HepG2 (cell line): ENCODE results near the gene ANKRD11. TPM values are rescaled to one million over a fixed set of nuclear protein-coding genes. Genes with fewer than 3 reads are reported as not detected.

Source experiments
- ATAC-seq: fragments of 200-7000 bp; cut with Tn5 transposase; 3 replicates; pipeline ENCODE4 v1.9.1; 2020; ENCODE audit warnings: mild to moderate bottlenecking, moderate library complexity
- BruUV-seq: library from RNA; stranded (reverse); fragments of 400-500 nt; replicated peaks from 2 replicates; lab custom pipeline; 2021; lab: Mats Ljungman, UMichigan
- CTCF ChIA-PET: fragments of 300-600 bp; formaldehyde crosslinking; extraction: SDS; loops from one replicate; lab custom pipeline; 2021; ENCODE audit warnings: low total read pairs, inconsistent platforms, low intra/inter-chr PET ratio; lab: Yijun Ruan, JAX
- POLR2A ChIA-PET: fragments of 350-600 bp; sonication (Branson Sonifier 250); formaldehyde crosslinking; loops from one replicate; lab custom pipeline; 2020; ENCODE audit warnings: antibody characterized with exemption, inconsistent platforms; lab: Yijun Ruan, JAX
- DNase-seq: peaks from one replicate; pipeline ENCODE4 v3.0.0-alpha.2; 2015; ENCODE audit warnings: low spot score
- FAIRE-seq: peaks from 3 replicates; lab custom pipeline; 2011; peaks lifted over from hg19 to GRCh38; lab: Jason Lieb, UNC
- H2AFZ ChIP-seq: one replicate; pipeline ENCODE4 v1.6.1; 2011; ENCODE audit warnings: low read length, inconsistent platforms
- H3K27ac ChIP-seq: fragments of 300-600 bp; 3 replicates; pipeline ENCODE4 v1.8.0; 2011; ENCODE audit warnings: mixed run types, mild to moderate bottlenecking, mixed read lengths, low read length, inconsistent platforms; ENCODE audit not compliant: insufficient read depth; ENCODE audit errors: extremely low read length
- H3K27me3 ChIP-seq, 2 experiments: fragments of 200-600 bp in 1 of 2; 2 replicates in 1 of 2; 3 replicates in 1 of 2; pipeline versions ENCODE4 v1.6.0 to v1.8.0; 2011; ENCODE audit warnings: low read length in 2 of 2, mild to moderate bottlenecking in 2 of 2, moderate library complexity in 2 of 2, inconsistent platforms in 1 of 2; ENCODE audit not compliant: insufficient read depth in 2 of 2, control insufficient read depth in 1 of 2
- H3K36me3 ChIP-seq, 2 experiments: fragments of 200-600 bp in 1 of 2; replicated peaks in 1 of 2; 2 replicates in 1 of 2; 3 replicates in 1 of 2; pipeline versions ENCODE4 v1.5.1 to v1.8.0; 2011; ENCODE audit warnings: low read length in 2 of 2, inconsistent platforms in 1 of 2; ENCODE audit not compliant: insufficient read depth in 2 of 2, control insufficient read depth in 1 of 2
- H3K4me1 ChIP-seq: 2 replicates; pipeline ENCODE4 v1.5.1; 2012; ENCODE audit warnings: low read length, inconsistent platforms; ENCODE audit not compliant: insufficient read depth
- H3K4me2 ChIP-seq: 2 replicates; pipeline ENCODE4 v1.6.0; 2011; ENCODE audit warnings: low read depth, low read length, inconsistent platforms
- H3K4me3 ChIP-seq, 3 experiments: fragments of 200-600 bp in 1 of 3; sonication (generic), shearing (Covaris generic) in 1 of 3; replicated peaks in 1 of 3; 2 replicates each; pipeline ENCODE4 v1.5.1; 2011 to 2016; ENCODE audit warnings: low read length in 3 of 3, inconsistent platforms in 2 of 3, low read depth in 2 of 3, mild to moderate bottlenecking in 2 of 3, control low read depth in 1 of 3, mixed read lengths in 1 of 3; ENCODE audit not compliant: insufficient read depth in 1 of 3
- H3K79me2 ChIP-seq: one replicate; pipeline ENCODE4 v1.6.1; 2011; ENCODE audit warnings: low read length, inconsistent platforms; ENCODE audit not compliant: insufficient read depth
- H3K9ac ChIP-seq: 2 replicates; pipeline ENCODE4 v1.6.0; 2011; ENCODE audit warnings: mild to moderate bottlenecking, low read depth, low read length, inconsistent platforms; ENCODE audit not compliant: insufficient read depth
- H3K9me3 ChIP-seq: 2 replicates; pipeline ENCODE4 v1.5.1; 2012; ENCODE audit warnings: mild to moderate bottlenecking, low read length
- H4K20me1 ChIP-seq: 2 replicates; pipeline ENCODE4 v1.6.0; 2011; ENCODE audit warnings: inconsistent platforms, mild to moderate bottlenecking, low read length, moderate library complexity; ENCODE audit not compliant: insufficient read depth
- AGO2 ChIP-seq: fragments of 200-400 bp; formaldehyde crosslinking; optimal IDR thresholded peaks from 2 replicates; pipeline ENCODE3; 2017; ENCODE audit warnings: mild to moderate bottlenecking, low read depth, low read length, moderate library complexity
- ATF4 ChIP-seq, 2 experiments: fragments of 450-650 bp in 1 of 2; sonication (generic) in 1 of 2; formaldehyde crosslinking; IDR thresholded peaks; 2 replicates each; pipeline versions ENCODE4 v1.5.0 to v1.8.0; 2020 to 2022; ENCODE audit warnings: mild to moderate bottlenecking in 1 of 2, missing genetic modification reagents in 1 of 2
- BHLHE40 ChIP-seq: IDR thresholded peaks from 2 replicates; pipeline ENCODE4 v1.6.1; 2011; ENCODE audit warnings: low read length, improper control_type of control experiment
- NCOA2 ChIP-seq: sonication (generic); formaldehyde crosslinking; IDR thresholded peaks from 2 replicates; pipeline ENCODE4 v1.8.0; 2022; ENCODE audit warnings: inconsistent platforms
- TCF7 ChIP-seq: sonication (generic); IDR thresholded peaks from 2 replicates; pipeline ENCODE4 v1.6.1; 2016; ENCODE audit warnings: antibody characterized with exemption, low read depth
- TOPORS ChIP-seq: sonication (generic); formaldehyde crosslinking; IDR thresholded peaks from 2 replicates; pipeline ENCODE4 v1.8.0; 2023; ENCODE audit warnings: mild to moderate bottlenecking, missing genetic modification reagents
- ZBTB33 ChIP-seq: sonication (generic); formaldehyde crosslinking; IDR thresholded peaks from 2 replicates; pipeline ENCODE4 v1.4.0; 2020; ENCODE audit warnings: missing genetic modification reagents
- WGBS: methylation state at CpG from one replicate; pipeline ENCODE4 v1.1.6; 2017; ENCODE audit warnings: low lambda C conversion rate; 5-methylcytosine and 5-hydroxymethylcytosine counted together
- in situ Hi-C: cut with HindIII; loops from 2 replicates; pipeline ENCODE4 v1.10.0; 2017; ENCODE audit warnings: low pct_unique_long_range_greater_than_20kb; ENCODE audit not compliant: extremely low pct_ligation_motif_present
- intact Hi-C: fragments of 100-400 bp; cut with micrococcal nuclease; formaldehyde crosslinking; loops from one replicate; pipeline ENCODE4 v1.10.0; 2022; ENCODE audit not compliant: unreplicated experiment
- polyA plus RNA-seq, 8 experiments: library from polyadenylated mRNA; depleted of rRNA in 3 of 8; stranded (reverse) in 7 of 8; unstranded in 1 of 8; fragments of >200 nt; fragmentation: Illumina TruSeq in 4 of 8; extraction: Trizol in 4 of 8; gene quantifications; 2 replicates each; pipeline versions ENCODE4 v1.2.1 to v1.2.3, GENCODE V29; 2011 to 2016; ENCODE audit warnings: low read depth in 4 of 8, missing spikeins in 1 of 8, mixed read lengths in 1 of 8; ENCODE audit not compliant: insufficient read depth in 1 of 8
- total RNA-seq, 5 experiments: library from RNA; depleted of rRNA; stranded (reverse); fragments of >200 nt; fragmentation: Illumina TruSeq; extraction: Trizol; gene quantifications; 2 replicates each; pipeline ENCODE4 v1.2.3, GENCODE V29; 2016; ENCODE audit warnings: low read depth in 1 of 5

The ANKRD11 gene
- total and polyA plus RNA-seq, 2 of the 13 experiments (the other 11 are each of a cell fraction or from before 2014, with no cell fraction given) = 21.4 to 38.4 TPM

GRCh38 chr16:89279666-89280481, 210.5 kb downstream of the ANKRD11 start:
- ChIA-PET CTCF (no interaction called here), POLR2A (no interaction called here)
- Histone ChIP-seq H3K4me3 (no peak overlapping the region), H2AFZ (no peak overlapping the region), H3K9me3 (no peaks in the 10 kb centered on the region), H3K36me3 (peaks cover 47 to 80% of the 10 kb centered on the region in 2 experiments), H3K9ac (no peak overlapping the region), H3K4me1 (no peaks in the 10 kb centered on the region), H4K20me1 (no peaks in the 10 kb centered on the region; the same call in 1 of the 2 replicates), H3K27ac (no peak overlapping the region), H3K27me3 (no peaks in the 10 kb centered on the region), H3K4me2 (no peak overlapping the region), H3K79me2 (no peaks in the 10 kb centered on the region)
- DNase-seq (no peak), ATAC-seq (no peak; the same call in 2 of the 3 replicates), FAIRE-seq (no peak)
- BruUV-seq = no TSS peak
- in situ Hi-C loops = no loop called here
- 97% methylated on average over 53 of the region's 65 CpGs for WGBS
- intact Hi-C loops = no loop called here
- no peak for TF ChIP-seq TOPORS (CRISPR knock-in tag)
- no peak for TF ChIP-seq NCOA2
- TF ChIP-seq TCF7 = no peak
- TF ChIP-seq ZBTB33 = peak; percentile 5; the same call in 1 of the 2 replicates
- no peak for TF ChIP-seq ATF4 (CRISPR knock-in tag; IDR thresholded peaks at IDR 0.05)
- TF ChIP-seq AGO2 = peak; percentile 73
- no peak for TF ChIP-seq BHLHE40
